Activated B cell treated with CpG ODN at 0.5 μM for 24 hours (primary cell): ENCODE data around the gene TMEM235. TPM values are rescaled to one million over a fixed set of nuclear protein-coding genes. Genes with fewer than 3 reads are reported as not detected.
"Not testable (repeated sequence)": the region's sequence is repeated elsewhere in the genome, so short reads cannot be mapped to it uniquely, and the experiment has no call there.

ENCODE experiments used
- ATAC-seq: fragments of 200-7000 bp; cut with Tn5 transposase; one replicate; pipeline ENCODE4 v1.10.0; 2021; ENCODE audit warnings: low read depth, mild to moderate bottlenecking, moderate library complexity
- CTCF ChIA-PET: fragments of 350-600 bp; sonication (Branson Sonifier 250); formaldehyde crosslinking; loops from one replicate; lab custom pipeline; 2021; ENCODE audit warnings: antibody characterized with exemption; lab: Charles Lee
- POLR2A ChIA-PET: fragments of 350-600 bp; sonication (Branson Sonifier 250); formaldehyde crosslinking; loops from one replicate; lab custom pipeline; 2021; ENCODE audit warnings: antibody characterized with exemption; lab: Charles Lee
- DNase-seq: peaks from one replicate; pipeline ENCODE4 v3.0.0; 2022
- H3K27ac Mint-ChIP-seq: one replicate; pipeline ENCODE4 v1.8.0; 2020; ENCODE audit warnings: mixed read lengths
- H3K27me3 Mint-ChIP-seq: one replicate; pipeline ENCODE4 v1.8.0; 2021; ENCODE audit warnings: mixed read lengths
- H3K36me3 Mint-ChIP-seq: one replicate; pipeline ENCODE4 v1.8.0; 2021; ENCODE audit warnings: low read depth, mixed read lengths
- H3K4me1 Mint-ChIP-seq: one replicate; pipeline ENCODE4 v1.8.0; 2021; ENCODE audit warnings: mixed read lengths
- H3K4me3 Mint-ChIP-seq: one replicate; pipeline ENCODE4 v1.8.0; 2020; ENCODE audit warnings: mild to moderate bottlenecking, mixed read lengths
- H3K9me3 Mint-ChIP-seq: one replicate; pipeline ENCODE4 v1.8.0; 2020; ENCODE audit warnings: mixed read lengths
- intact Hi-C: fragments of 100-400 bp; cut with micrococcal nuclease; formaldehyde crosslinking; loops from one replicate; pipeline ENCODE4 v1.15.1; 2024
- total RNA-seq: library from RNA; stranded (reverse); gene quantifications from 2 replicates; pipeline ENCODE4 v1.2.3, GENCODE V29; 2022
- TF ChIP-seq, protein P1 (sequence below): fragments of 200-600 bp; IDR thresholded peaks from one replicate; pipeline ENCODE4 v1.8.0; 2022; ENCODE audit warnings: antibody characterized with exemption, mild to moderate bottlenecking

TMEM235 gene
- total RNA-seq, 1 donor from 2014 or later = not detected

- ATAC-seq = no peak
These were observed 2.9 kb downstream of the TMEM235 start for GRCh38 chr17:78234261-78234865.

GRCh38 chr17:78235022-78235421 is 3.6 kb downstream of the TMEM235 start:
- H3K4me3 Mint-ChIP-seq, H3K9me3 Mint-ChIP-seq, H3K27ac Mint-ChIP-seq, POLR2A ChIA-PET, intact Hi-C loops, DNase-seq, H3K36me3 Mint-ChIP-seq, CTCF ChIA-PET, ATAC-seq: not testable (repeated sequence)
- Mint-ChIP-seq H3K27me3 (peaks cover 19% of the 10 kb centered on the region), H3K4me1 (peaks cover 25% of the 10 kb centered on the region)

More at GRCh38 chr17:78234261-78234865, 2.9 kb downstream of the TMEM235 start:
- intact Hi-C loops = no loop called here
- ChIA-PET CTCF (no interaction called here), POLR2A (no interaction called here)
- Mint-ChIP-seq H3K36me3 (no peaks in the 10 kb centered on the region), H3K27ac (no peak overlapping the region), H3K4me3 (no peak overlapping the region), H3K27me3 (peaks cover 19% of the 10 kb centered on the region), H3K9me3 (no peaks in the 10 kb centered on the region), H3K4me1 (peaks cover 19% of the 10 kb centered on the region)
- DNase-seq = no peak
- TF ChIP-seq, protein P1, sequence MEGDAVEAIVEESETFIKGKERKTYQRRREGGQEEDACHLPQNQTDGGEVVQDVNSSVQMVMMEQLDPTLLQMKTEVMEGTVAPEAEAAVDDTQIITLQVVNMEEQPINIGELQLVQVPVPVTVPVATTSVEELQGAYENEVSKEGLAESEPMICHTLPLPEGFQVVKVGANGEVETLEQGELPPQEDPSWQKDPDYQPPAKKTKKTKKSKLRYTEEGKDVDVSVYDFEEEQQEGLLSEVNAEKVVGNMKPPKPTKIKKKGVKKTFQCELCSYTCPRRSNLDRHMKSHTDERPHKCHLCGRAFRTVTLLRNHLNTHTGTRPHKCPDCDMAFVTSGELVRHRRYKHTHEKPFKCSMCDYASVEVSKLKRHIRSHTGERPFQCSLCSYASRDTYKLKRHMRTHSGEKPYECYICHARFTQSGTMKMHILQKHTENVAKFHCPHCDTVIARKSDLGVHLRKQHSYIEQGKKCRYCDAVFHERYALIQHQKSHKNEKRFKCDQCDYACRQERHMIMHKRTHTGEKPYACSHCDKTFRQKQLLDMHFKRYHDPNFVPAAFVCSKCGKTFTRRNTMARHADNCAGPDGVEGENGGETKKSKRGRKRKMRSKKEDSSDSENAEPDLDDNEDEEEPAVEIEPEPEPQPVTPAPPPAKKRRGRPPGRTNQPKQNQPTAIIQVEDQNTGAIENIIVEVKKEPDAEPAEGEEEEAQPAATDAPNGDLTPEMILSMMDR = no peak

DNA sequence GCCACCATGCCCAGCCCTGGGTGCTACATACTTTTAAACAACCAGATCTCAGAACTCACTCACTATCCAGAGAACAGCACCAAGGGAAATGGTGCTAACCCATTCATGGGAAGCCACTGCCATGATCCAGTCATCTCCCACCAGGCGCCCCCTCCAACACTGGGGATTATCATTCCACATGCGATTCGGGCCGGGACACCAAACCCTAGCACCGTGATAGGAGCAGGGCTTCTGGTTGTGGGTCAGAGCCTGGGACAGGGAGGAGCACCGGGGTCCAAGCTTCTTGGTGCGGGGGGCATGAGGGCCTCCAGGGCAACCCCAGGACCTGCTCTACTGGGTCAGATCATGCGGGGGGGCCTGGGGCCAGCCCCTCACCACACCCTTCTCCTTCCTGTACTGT is 4.5 kb downstream of the TMEM235 start:
- TF ChIP-seq, protein P1 = no peak
- CTCF ChIA-PET = no interaction called here
- POLR2A ChIA-PET = interaction anchor here (0.7 kb wide), 1 partner anchor 116 kb away, joined by 3 read pairs; no protein-coding TSS in a partner anchor
- DNase-seq (no peak), ATAC-seq (no peak)
- intact Hi-C loops = no loop called here
- Mint-ChIP-seq H3K27me3 (peaks cover 14% of the 10 kb centered on the region), H3K36me3 (no peaks in the 10 kb centered on the region), H3K9me3 (no peaks in the 10 kb centered on the region), H3K4me1 (peaks cover 24% of the 10 kb centered on the region), H3K4me3 (no peak overlapping the region), H3K27ac (no peak overlapping the region)

DNA sequence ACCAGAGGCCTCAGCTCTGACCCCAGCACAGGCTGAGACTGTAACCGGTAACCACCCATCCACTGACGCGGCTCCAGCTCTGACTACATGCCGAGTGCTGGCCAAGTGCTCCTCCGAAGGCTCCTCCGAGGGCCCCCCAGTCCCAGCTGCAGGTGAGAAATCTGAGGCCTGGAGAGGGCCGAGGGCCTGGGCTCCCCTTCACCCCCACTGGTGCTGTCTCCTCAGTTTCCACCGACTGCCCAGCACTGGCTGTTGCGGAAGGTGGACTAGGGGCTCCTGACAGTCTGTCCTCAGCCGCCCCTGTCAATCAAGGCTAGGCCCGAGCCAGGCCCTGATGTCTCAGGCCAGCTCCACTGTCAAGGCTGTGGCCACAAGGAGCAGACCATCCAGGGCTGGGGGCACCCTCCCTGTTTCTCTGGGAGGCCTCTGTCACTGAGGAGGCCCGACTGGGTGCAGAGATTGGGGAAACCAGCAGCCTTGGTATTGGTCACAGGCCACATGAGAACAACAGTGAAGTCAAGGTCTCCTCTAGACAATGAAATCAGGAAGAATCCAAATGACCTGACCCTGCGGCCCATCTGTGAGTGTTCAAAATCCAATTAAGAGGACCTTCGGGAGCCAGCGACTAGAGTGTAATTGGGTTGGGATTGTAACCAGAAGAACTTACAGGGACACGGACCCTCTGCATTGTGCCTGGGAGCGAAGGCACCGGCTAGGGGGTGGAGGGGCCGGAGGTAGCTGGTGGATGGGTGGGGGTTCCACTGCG is 5.1 kb downstream of the TMEM235 start:
- ChIA-PET CTCF (no interaction called here), POLR2A (no interaction called here)
- no peaks in the 10 kb centered on the region for H3K9me3 Mint-ChIP-seq
- ATAC-seq (no peak), DNase-seq (no peak)
- TF ChIP-seq, protein P1 = no peak
- intact Hi-C loops = no loop called here
- no peak overlapping the region for H3K27ac Mint-ChIP-seq
- H3K27me3 Mint-ChIP-seq = peaks cover 10% of the 10 kb centered on the region
- no peaks in the 10 kb centered on the region for H3K36me3 Mint-ChIP-seq
- peaks cover 26% of the 10 kb centered on the region for H3K4me1 Mint-ChIP-seq
- no peak overlapping the region for H3K4me3 Mint-ChIP-seq

- ChIA-PET POLR2A (no interaction called here), CTCF (no interaction called here)
- peaks cover 30% of the 10 kb centered on the region for H3K4me1 Mint-ChIP-seq
- H3K9me3 Mint-ChIP-seq = no peaks in the 10 kb centered on the region
- TF ChIP-seq, protein P1 = no peak
- intact Hi-C loops = no loop called here
- DNase-seq = no peak
- no peak overlapping the region for H3K27ac Mint-ChIP-seq
- peaks cover 9% of the 10 kb centered on the region for H3K27me3 Mint-ChIP-seq
- no peak overlapping the region for H3K4me3 Mint-ChIP-seq
- ATAC-seq = no peak
- H3K36me3 Mint-ChIP-seq = no peaks in the 10 kb centered on the region
These were observed 6.1 kb downstream of the TMEM235 start for GRCh38 chr17:78237401-78238012.
